ENCODE measurements around the gene CRAT. TPM values are rescaled to one million over a fixed set of nuclear protein-coding genes. Genes with fewer than 3 reads are reported as not detected.
"Not testable (repeated sequence)": the region's sequence is repeated elsewhere in the genome, so short reads cannot be mapped to it uniquely, and the experiment has no call there.

The CRAT gene
- total and polyA plus RNA-seq, 12 donors = 19.5 to 84.7 (median 72.1) TPM

- 82 to 88% methylated on average over 6 of the region's 6 CpGs for WGBS, 2 donors
- TF ChIP-seq CTCF (IDR thresholded peaks at IDR 0.05) = no peak
- Histone ChIP-seq H3K4me3 (no peak overlapping the region), H3K4me1 (peaks cover 18 to 42% (median 25%) of the 10 kb centered on the region in 9 donors), H3K36me3 (peaks cover 0 to 78% (median 13%) of the 10 kb centered on the region in 9 donors), H3K9me3 (no peaks in the 10 kb centered on the region), H3K27ac (no peak overlapping the region), H3K27me3 (no peaks in the 10 kb centered on the region)
- intact Hi-C loops (cut with DNase I) = loop anchor here in 7 of 10 donors (5.0 to 10.0 kb wide), 7 partner anchors 119 to 649 kb away; partner anchors contain the start of gene NTMT1 (in 1 of the 7)
- ATAC-seq (no peak), DNase-seq (no peak)
These were observed 24.9 kb upstream of the CRAT start for GRCh38 chr9:129135476-129135875.

- Histone ChIP-seq H3K9me3 (no peaks in the 10 kb centered on the region), H3K27me3 (no peaks in the 10 kb centered on the region), H3K4me1 (peaks cover 2 to 20% (median 6%) of the 10 kb centered on the region in 9 donors), H3K27ac (no peak overlapping the region), H3K4me3 (no peak overlapping the region), H3K36me3 (peaks cover 0 to 96% (median 14%) of the 10 kb centered on the region in 9 donors)
- WGBS, 2 donors = 84 to 85% methylated on average over 4 of the region's 4 CpGs
- no peak for ATAC-seq
- no peak for DNase-seq
- TF ChIP-seq CTCF (IDR thresholded peaks at IDR 0.05) = no peak
- intact Hi-C loops (cut with DNase I) = loop anchor here in 8 of 10 donors (2.0 to 10.0 kb wide), 8 partner anchors 122 to 669 kb away; partner anchors contain the start of gene TOR1B (in 1 of the 8)
These were observed 22.5 kb upstream of the CRAT start for GRCh38 chr9:129133082-129133481.

- WGBS, 2 donors = 49 to 53% methylated on average over 13 of the region's 13 CpGs
- peaks cover 0 to 93% (median 14%) of the 10 kb centered on the region in 9 donors for H3K36me3 ChIP-seq
- peak; percentile 95 to 99 (median 98) for TF ChIP-seq CTCF (IDR thresholded peaks at IDR 0.05)
- peak overlapping the region in 2 of 10 donors; percentile 2 to 28 for H3K27ac ChIP-seq
- intact Hi-C loops (cut with DNase I) = loop anchor here in 9 of 10 donors (2.0 to 10.0 kb wide), 11 partner anchors 123 to 671 kb away; partner anchors contain the start of gene TOR1B (in 1 of the 9)
- peaks cover 0 to 20% (median 6%) of the 10 kb centered on the region in 9 donors for H3K4me1 ChIP-seq
- peak; percentile 81 to 82 for DNase-seq
- no peaks in the 10 kb centered on the region for H3K9me3 ChIP-seq
- no peaks in the 10 kb centered on the region for H3K27me3 ChIP-seq
- no peak overlapping the region for H3K4me3 ChIP-seq
- ATAC-seq = peak; percentile 80 to 90 (median 86)
These were observed 20.9 kb upstream of the CRAT start for GRCh38 chr9:129131300-129132145.

- ATAC-seq (no peak), DNase-seq (no peak)
- H3K4me3 ChIP-seq = no peak overlapping the region
- no peaks in the 10 kb centered on the region for H3K27me3 ChIP-seq
- no peak overlapping the region for H3K27ac ChIP-seq
- 64 to 84% methylated on average over 3 of the region's 3 CpGs for WGBS, 2 donors
- H3K36me3 ChIP-seq = peaks cover 0 to 90% (median 14%) of the 10 kb centered on the region in 9 donors
- H3K4me1 ChIP-seq = peaks cover 0 to 21% (median 6%) of the 10 kb centered on the region in 9 donors
- TF ChIP-seq CTCF (IDR thresholded peaks at IDR 0.05) = no peak
- no peaks in the 10 kb centered on the region for H3K9me3 ChIP-seq
- intact Hi-C loops (cut with DNase I) = loop anchor here in 9 of 10 donors (2.0 to 10.0 kb wide), 10 partner anchors 124 to 672 kb away; partner anchors contain the start of gene TOR1B (in 1 of the 9)
These were observed 20.2 kb upstream of the CRAT start for GRCh38 chr9:129130791-129131190.

GRCh38 chr9:129130271-129130670 lies 19.7 kb upstream of the CRAT start:
- intact Hi-C loops (cut with DNase I) = loop anchor here in 9 of 10 donors (2.0 to 10.0 kb wide), 10 partner anchors 125 to 672 kb away; partner anchors contain the start of gene TOR1B (in 1 of the 9)
- not testable (repeated sequence) for H3K27ac ChIP-seq, ATAC-seq, DNase-seq, H3K4me3 ChIP-seq, H3K27me3 ChIP-seq, H3K9me3 ChIP-seq
- peaks cover 0 to 21% (median 6%) of the 10 kb centered on the region in 9 donors for H3K4me1 ChIP-seq
- H3K36me3 ChIP-seq = peaks cover 0 to 90% (median 9%) of the 10 kb centered on the region in 9 donors
- WGBS, 2 donors = 93% methylated on average over 7 of the region's 7 CpGs
